ENCODE data around the gene ITGB3BP. TPM values are rescaled to one million over a fixed set of nuclear protein-coding genes. Genes with fewer than 3 reads are reported as not detected.
A peak's percentile ranks its signal among the peaks of the same experiment; 100 is the strongest.

ITGB3BP gene
- total RNA-seq, 4 donors from 2014 or later, result 4.7 to 42.9 (median 5.7) TPM

GRCh38 chr1:63557365-63557987 lies 34.5 kb upstream of the ITGB3BP start:
- no peak overlapping the region for H3K27ac ChIP-seq
- no peaks in the 10 kb centered on the region for H3K27me3 ChIP-seq
- DNase-seq, result no peak
- H3K4me1 ChIP-seq, result no peaks in the 10 kb centered on the region
- no peaks in the 10 kb centered on the region for H3K9me3 ChIP-seq
- H3K36me3 ChIP-seq, result peaks cover 0 to 3% (median 0%) of the 10 kb centered on the region in 3 donors
- H3K4me3 ChIP-seq, result no peak overlapping the region
- TF ChIP-seq POLR2A (IDR thresholded peaks at IDR 0.05), result no peak
- TF ChIP-seq CTCF (IDR thresholded peaks at IDR 0.05), result peak in 5 of 6 experiments; percentile 14 to 44 (median 38)

- Histone ChIP-seq H3K9me3 (no peaks in the 10 kb centered on the region), H3K27me3 (no peaks in the 10 kb centered on the region), H3K27ac (no peak overlapping the region), H3K4me3 (no peak overlapping the region), H3K36me3 (no peaks in the 10 kb centered on the region), H3K4me1 (no peaks in the 10 kb centered on the region)
- DNase-seq, result no peak
- TF ChIP-seq POLR2A (IDR thresholded peaks at IDR 0.05) (no peak), CTCF (IDR thresholded peaks at IDR 0.05) (no peak)
These were observed 32.5 kb upstream of the ITGB3BP start for GRCh38 chr1:63555480-63555879.

GRCh38 chr1:63548877-63549276 lies 25.9 kb upstream of the ITGB3BP start:
- H3K27ac ChIP-seq, result no peak overlapping the region
- H3K4me1 ChIP-seq, result no peaks in the 10 kb centered on the region
- H3K9me3 ChIP-seq, result no peaks in the 10 kb centered on the region
- no peak for TF ChIP-seq CTCF (IDR thresholded peaks at IDR 0.05)
- no peak for TF ChIP-seq POLR2A (IDR thresholded peaks at IDR 0.05)
- H3K27me3 ChIP-seq, result no peaks in the 10 kb centered on the region
- DNase-seq, result no peak
- no peak overlapping the region for H3K4me3 ChIP-seq
- H3K36me3 ChIP-seq, result no peaks in the 10 kb centered on the region

- Histone ChIP-seq H3K27me3 (no peaks in the 10 kb centered on the region), H3K36me3 (no peaks in the 10 kb centered on the region), H3K9me3 (no peaks in the 10 kb centered on the region), H3K27ac (no peak overlapping the region), H3K4me1 (no peaks in the 10 kb centered on the region), H3K4me3 (no peak overlapping the region)
- TF ChIP-seq CTCF (IDR thresholded peaks at IDR 0.05), result no peak
- no peak for TF ChIP-seq POLR2A (IDR thresholded peaks at IDR 0.05)
- DNase-seq, result no peak
These were observed 25.3 kb upstream of the ITGB3BP start for GRCh38 chr1:63548303-63548702.

GRCh38 chr1:63547621-63548294 lies 24.7 kb upstream of the ITGB3BP start:
- no peak for DNase-seq
- TF ChIP-seq POLR2A (IDR thresholded peaks at IDR 0.05) (no peak), CTCF (IDR thresholded peaks at IDR 0.05) (no peak)
- no peaks in the 10 kb centered on the region for H3K4me1 ChIP-seq
- no peaks in the 10 kb centered on the region for H3K27me3 ChIP-seq
- H3K9me3 ChIP-seq, result no peaks in the 10 kb centered on the region
- no peak overlapping the region for H3K27ac ChIP-seq
- H3K4me3 ChIP-seq, result no peak overlapping the region
- H3K36me3 ChIP-seq, result no peaks in the 10 kb centered on the region

Measured in Peyer's patch (tissue), 4 donors.